CD14-positive monocyte (primary cell): Measurements from ENCODE around the gene LYPD4. TPM values are rescaled to one million over a fixed set of nuclear protein-coding genes. Genes with fewer than 3 reads are reported as not detected.

Experiments
- DNase-seq, 3 donors: peaks; one replicate each; pipeline ENCODE4 v3.0.0-alpha.2; 2011 to 2022
- H2AFZ ChIP-seq: 2 replicates; pipeline ENCODE4 v1.6.0; 2012; ENCODE audit warnings: mild to moderate bottlenecking, low read depth, low read length, inconsistent platforms; ENCODE audit not compliant: insufficient read depth, poor library complexity, severe bottlenecking
- H3K27ac ChIP-seq, 2 donors: 1 replicate in 1 of 2; 2 replicates in 1 of 2; pipeline ENCODE4 v1.5.1; 2012 to 2013; ENCODE audit warnings: low read length in 2 of 2, control low read depth in 1 of 2, inconsistent platforms in 1 of 2, low read depth in 1 of 2, mild to moderate bottlenecking in 1 of 2
- H3K27me3 ChIP-seq, 2 donors: one replicate each; pipeline versions ENCODE4 v1.6.0 to v1.6.1; 2011 to 2013; ENCODE audit warnings: low read length in 2 of 2; ENCODE audit not compliant: control insufficient read depth in 2 of 2, insufficient read depth in 2 of 2
- H3K36me3 ChIP-seq, 2 donors: replicated peaks in 1 of 2; 1 replicate in 1 of 2; 2 replicates in 1 of 2; pipeline versions ENCODE4 v1.5.1 to v1.6.1; 2012 to 2013; ENCODE audit warnings: low read length in 2 of 2, control low read depth in 1 of 2, inconsistent platforms in 1 of 2, mild to moderate bottlenecking in 1 of 2; ENCODE audit not compliant: insufficient read depth in 2 of 2, control insufficient read depth in 1 of 2
- H3K4me1 ChIP-seq, 2 donors: 1 replicate in 1 of 2; 2 replicates in 1 of 2; pipeline versions ENCODE4 v1.5.1 to v1.6.1; 2012 to 2013; ENCODE audit warnings: low read length in 2 of 2, control low read depth in 1 of 2, inconsistent platforms in 1 of 2, mild to moderate bottlenecking in 1 of 2, moderate library complexity in 1 of 2; ENCODE audit not compliant: insufficient read depth in 2 of 2, control insufficient read depth in 1 of 2
- H3K4me2 ChIP-seq: replicated peaks from 2 replicates; pipeline ENCODE3; 2012; ENCODE audit warnings: low read length, moderate library complexity, mild to moderate bottlenecking; ENCODE audit not compliant: poor library complexity, severe bottlenecking; ENCODE audit errors: extremely low read depth
- H3K4me3 ChIP-seq, 3 experiments: fragments of 200-600 bp in 1 of 3; sonication (generic) in 1 of 3; replicated peaks in 1 of 3; 1 replicate in 2 of 3; 2 replicates in 1 of 3; pipeline ENCODE4 v1.5.1; 2011 to 2013; ENCODE audit warnings: low read length in 3 of 3, mild to moderate bottlenecking in 3 of 3, control low read depth in 2 of 3, low read depth in 2 of 3, inconsistent platforms in 1 of 3, moderate library complexity in 1 of 3
- H3K79me2 ChIP-seq: 2 replicates; pipeline ENCODE4 v1.6.0; 2012; ENCODE audit warnings: mild to moderate bottlenecking, control low read depth, inconsistent platforms, low read length, moderate library complexity; ENCODE audit not compliant: insufficient read depth
- H3K9ac ChIP-seq: 2 replicates; pipeline ENCODE4 v1.6.0; 2017; ENCODE audit warnings: low read length, mild to moderate bottlenecking; ENCODE audit not compliant: insufficient read depth, poor library complexity, severe bottlenecking
- H3K9me3 ChIP-seq, 2 donors: replicated peaks in 1 of 2; 1 replicate in 1 of 2; 2 replicates in 1 of 2; pipeline versions ENCODE4 v1.5.1 to v1.6.1; 2012 to 2013; ENCODE audit warnings: low read length in 2 of 2, control low read depth in 1 of 2; ENCODE audit not compliant: control insufficient read depth in 1 of 2, insufficient read depth in 1 of 2
- H4K20me1 ChIP-seq: 2 replicates; pipeline ENCODE4 v1.6.0; 2012; ENCODE audit warnings: mild to moderate bottlenecking, low read length, control low read depth, moderate library complexity; ENCODE audit not compliant: insufficient read depth
- H3K27ac Mint-ChIP-seq, 7 donors: one replicate each; pipeline ENCODE4 v1.8.0; 2020; ENCODE audit warnings: mild to moderate bottlenecking in 7 of 7, mixed read lengths in 7 of 7, moderate library complexity in 6 of 7, inconsistent platforms in 2 of 7
- H3K27me3 Mint-ChIP-seq, 3 donors: one replicate each; pipeline ENCODE4 v1.8.0; 2021 to 2022; ENCODE audit warnings: low read depth in 3 of 3, mild to moderate bottlenecking in 3 of 3, mixed read lengths in 3 of 3, moderate library complexity in 3 of 3, inconsistent platforms in 1 of 3
- H3K36me3 Mint-ChIP-seq, 2 donors: one replicate each; pipeline ENCODE4 v1.8.0; 2020; ENCODE audit warnings: mixed read lengths in 2 of 2, inconsistent platforms in 1 of 2, mild to moderate bottlenecking in 1 of 2
- H3K4me1 Mint-ChIP-seq: one replicate; pipeline ENCODE4 v1.8.0; 2020; ENCODE audit warnings: mild to moderate bottlenecking, mixed read lengths
- H3K4me3 Mint-ChIP-seq, 2 donors: one replicate each; pipeline ENCODE4 v1.8.0; 2020; ENCODE audit warnings: mild to moderate bottlenecking in 2 of 2, mixed read lengths in 2 of 2, moderate library complexity in 1 of 2
- H3K9me3 Mint-ChIP-seq, 7 donors: one replicate each; pipeline ENCODE4 v1.8.0; 2020 to 2022; ENCODE audit warnings: mixed read lengths in 7 of 7, mild to moderate bottlenecking in 6 of 7, moderate library complexity in 6 of 7, inconsistent platforms in 2 of 7
- WGBS: methylation state at CpG from one replicate; pipeline ENCODE4 v1.1.5; 2013; ENCODE audit warnings: missing lambda C conversion rate; ENCODE audit not compliant: insufficient coverage; 5-methylcytosine and 5-hydroxymethylcytosine counted together
- intact Hi-C, 2 donors: fragments of 100-400 bp; cut with micrococcal nuclease; formaldehyde crosslinking; loops; one replicate each; pipeline versions ENCODE4 v1.15.0 to v1.15.1; 2023
- polyA plus RNA-seq, 3 donors: library from polyadenylated mRNA; depleted of rRNA in 1 of 3; unstranded in 2 of 3; stranded (reverse) in 1 of 3; fragments of 300-500 nt in 2 of 3; fragments of >200 nt in 1 of 3; fragmentation: Illumina TruSeq in 2 of 3; gene quantifications; 1 replicate in 2 of 3; 2 replicates in 1 of 3; pipeline ENCODE4 v1.2.3, GENCODE V29; 2012 to 2021
- TF ChIP-seq, protein P1 (sequence below): fragments of 200-600 bp; IDR thresholded peaks from one replicate; pipeline ENCODE4 v1.8.0; 2022; ENCODE audit warnings: antibody characterized with exemption, mild to moderate bottlenecking

LYPD4 gene
- polyA plus RNA-seq, 3 donors = not detected

DNA sequence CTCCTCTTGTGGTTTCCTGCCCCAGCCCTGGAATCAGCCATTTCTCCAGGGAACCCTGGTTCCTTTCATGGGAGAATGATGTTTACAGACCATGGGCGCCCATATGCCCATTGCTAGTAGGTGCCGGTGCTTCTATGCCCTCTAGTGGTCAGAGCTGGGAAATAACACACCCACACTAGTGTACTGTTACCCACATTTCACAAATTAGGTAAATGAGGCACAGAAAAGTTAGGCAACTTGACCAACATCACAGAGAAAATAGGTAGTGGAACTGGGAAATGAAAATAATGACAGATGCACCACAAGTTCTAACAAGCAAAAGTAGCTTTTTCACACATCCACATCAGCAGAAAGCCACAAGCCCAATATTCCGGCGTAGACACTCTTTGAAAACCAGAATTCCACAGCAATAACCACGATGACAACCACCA is 49.4 kb downstream of the LYPD4 start:
- H3K4me1 ChIP-seq = peaks cover 50 to 56% of the 10 kb centered on the region in 2 donors
- no peak overlapping the region for H2AFZ ChIP-seq
- H3K27me3 Mint-ChIP-seq = peaks cover 13 to 18% (median 15%) of the 10 kb centered on the region in 3 donors
- no peak overlapping the region for H3K9ac ChIP-seq
- no peaks in the 10 kb centered on the region for H4K20me1 ChIP-seq
- no peak overlapping the region for H3K4me2 ChIP-seq
- 3% methylated on average over 3 of the region's 5 CpGs for WGBS
- H3K27ac Mint-ChIP-seq = peak overlapping the region; percentile 79 to 92 (median 85)
- H3K79me2 ChIP-seq = peaks cover 9% of the 10 kb centered on the region
- H3K27ac ChIP-seq = peak overlapping the region; percentile 61 to 63
- no peak overlapping the region for H3K4me3 Mint-ChIP-seq
- TF ChIP-seq, protein P1, sequence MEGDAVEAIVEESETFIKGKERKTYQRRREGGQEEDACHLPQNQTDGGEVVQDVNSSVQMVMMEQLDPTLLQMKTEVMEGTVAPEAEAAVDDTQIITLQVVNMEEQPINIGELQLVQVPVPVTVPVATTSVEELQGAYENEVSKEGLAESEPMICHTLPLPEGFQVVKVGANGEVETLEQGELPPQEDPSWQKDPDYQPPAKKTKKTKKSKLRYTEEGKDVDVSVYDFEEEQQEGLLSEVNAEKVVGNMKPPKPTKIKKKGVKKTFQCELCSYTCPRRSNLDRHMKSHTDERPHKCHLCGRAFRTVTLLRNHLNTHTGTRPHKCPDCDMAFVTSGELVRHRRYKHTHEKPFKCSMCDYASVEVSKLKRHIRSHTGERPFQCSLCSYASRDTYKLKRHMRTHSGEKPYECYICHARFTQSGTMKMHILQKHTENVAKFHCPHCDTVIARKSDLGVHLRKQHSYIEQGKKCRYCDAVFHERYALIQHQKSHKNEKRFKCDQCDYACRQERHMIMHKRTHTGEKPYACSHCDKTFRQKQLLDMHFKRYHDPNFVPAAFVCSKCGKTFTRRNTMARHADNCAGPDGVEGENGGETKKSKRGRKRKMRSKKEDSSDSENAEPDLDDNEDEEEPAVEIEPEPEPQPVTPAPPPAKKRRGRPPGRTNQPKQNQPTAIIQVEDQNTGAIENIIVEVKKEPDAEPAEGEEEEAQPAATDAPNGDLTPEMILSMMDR = peak; percentile 98
- peak; percentile 67 to 85 (median 84) for DNase-seq
- no peaks in the 10 kb centered on the region for H3K9me3 ChIP-seq
- peaks cover 2% of the 10 kb centered on the region in 2 donors for H3K27me3 ChIP-seq
- no peaks in the 10 kb centered on the region for H3K9me3 Mint-ChIP-seq
- peaks cover 55% of the 10 kb centered on the region for H3K4me1 Mint-ChIP-seq
- intact Hi-C loops = no loop called here
- no peaks in the 10 kb centered on the region for H3K36me3 ChIP-seq
- no peak overlapping the region for H3K4me3 ChIP-seq
- H3K36me3 Mint-ChIP-seq = peaks cover 15 to 22% of the 10 kb centered on the region in 2 donors

DNA sequence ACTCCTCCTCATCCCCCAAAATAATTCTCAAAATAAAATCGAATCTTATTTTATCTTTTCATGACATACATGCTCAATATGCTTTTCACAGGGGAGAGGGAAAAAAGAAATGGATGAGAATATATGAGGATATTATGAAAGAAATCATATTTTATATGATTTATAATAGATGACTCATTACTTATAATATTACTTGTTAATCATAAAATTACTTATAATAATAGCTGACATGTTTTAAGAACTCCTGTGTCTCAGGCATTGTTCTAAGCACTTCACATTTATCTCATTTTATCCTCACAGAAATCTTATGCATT is 51.1 kb downstream of the LYPD4 start:
- Mint-ChIP-seq H3K4me3 (peak overlapping the region in 1 of 2 donors; percentile 26), H3K4me1 (peaks cover 42% of the 10 kb centered on the region), H3K27me3 (peaks cover 13 to 20% (median 15%) of the 10 kb centered on the region in 3 donors), H3K9me3 (no peaks in the 10 kb centered on the region), H3K36me3 (peaks cover 5 to 10% of the 10 kb centered on the region in 2 donors), H3K27ac (no peak overlapping the region)
- peaks cover 4% of the 10 kb centered on the region for H3K79me2 ChIP-seq
- no peaks in the 10 kb centered on the region for H4K20me1 ChIP-seq
- H3K36me3 ChIP-seq = no peaks in the 10 kb centered on the region
- no peak overlapping the region for H3K9ac ChIP-seq
- TF ChIP-seq, protein P1 = peak; percentile 45
- H3K27me3 ChIP-seq = peaks cover 2% of the 10 kb centered on the region in 2 donors
- peaks cover 39 to 41% of the 10 kb centered on the region in 2 donors for H3K4me1 ChIP-seq
- DNase-seq = no peak
- H3K4me3 ChIP-seq = no peak overlapping the region
- no peak overlapping the region for H3K27ac ChIP-seq
- H3K4me2 ChIP-seq = no peak overlapping the region
- H2AFZ ChIP-seq = no peak overlapping the region
- no CpG with 5 or more reads among the region's 1 CpG for WGBS
- no peaks in the 10 kb centered on the region for H3K9me3 ChIP-seq
- intact Hi-C loops = loop anchor here (1.0 to 2.0 kb wide), 2 partner anchors 27 to 28 kb away; no protein-coding TSS in a partner anchor
